ENCODE data around the gene PDE4D.

Gene PDE4D

DNA sequence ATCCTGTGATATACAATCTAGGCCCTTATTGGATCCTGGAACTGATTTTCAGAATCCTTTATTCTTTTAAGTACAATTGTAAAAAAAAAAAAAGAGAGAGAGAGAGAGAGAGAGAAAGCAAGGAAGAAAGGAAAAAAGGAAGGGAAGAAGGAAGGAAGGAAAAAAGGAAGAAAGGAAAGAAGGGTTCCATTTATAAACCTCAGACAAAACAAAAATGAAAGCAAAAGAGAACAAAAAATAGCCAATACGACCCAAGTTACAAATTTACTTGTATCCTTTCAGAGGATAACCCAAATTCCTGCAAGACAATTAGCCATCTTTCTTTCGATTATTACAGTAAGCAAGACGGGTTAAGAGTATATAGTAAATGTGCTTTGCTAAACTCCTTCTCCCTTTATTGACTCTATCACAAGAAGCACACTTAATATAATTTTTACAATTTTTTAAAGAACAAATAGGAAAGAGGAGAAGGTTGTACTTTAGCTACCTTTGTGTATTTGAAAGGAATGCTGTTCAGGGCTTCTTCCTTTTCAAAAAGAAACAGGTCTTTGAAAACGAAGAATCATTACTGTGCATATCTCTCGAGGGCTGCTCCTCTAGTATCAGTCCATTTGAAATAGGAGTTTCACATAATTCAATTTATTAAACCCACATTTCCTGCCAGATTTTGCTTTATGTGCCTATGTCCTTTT, 767.4 kb downstream of the PDE4D start:
- no peak for DNase-seq

DNA sequence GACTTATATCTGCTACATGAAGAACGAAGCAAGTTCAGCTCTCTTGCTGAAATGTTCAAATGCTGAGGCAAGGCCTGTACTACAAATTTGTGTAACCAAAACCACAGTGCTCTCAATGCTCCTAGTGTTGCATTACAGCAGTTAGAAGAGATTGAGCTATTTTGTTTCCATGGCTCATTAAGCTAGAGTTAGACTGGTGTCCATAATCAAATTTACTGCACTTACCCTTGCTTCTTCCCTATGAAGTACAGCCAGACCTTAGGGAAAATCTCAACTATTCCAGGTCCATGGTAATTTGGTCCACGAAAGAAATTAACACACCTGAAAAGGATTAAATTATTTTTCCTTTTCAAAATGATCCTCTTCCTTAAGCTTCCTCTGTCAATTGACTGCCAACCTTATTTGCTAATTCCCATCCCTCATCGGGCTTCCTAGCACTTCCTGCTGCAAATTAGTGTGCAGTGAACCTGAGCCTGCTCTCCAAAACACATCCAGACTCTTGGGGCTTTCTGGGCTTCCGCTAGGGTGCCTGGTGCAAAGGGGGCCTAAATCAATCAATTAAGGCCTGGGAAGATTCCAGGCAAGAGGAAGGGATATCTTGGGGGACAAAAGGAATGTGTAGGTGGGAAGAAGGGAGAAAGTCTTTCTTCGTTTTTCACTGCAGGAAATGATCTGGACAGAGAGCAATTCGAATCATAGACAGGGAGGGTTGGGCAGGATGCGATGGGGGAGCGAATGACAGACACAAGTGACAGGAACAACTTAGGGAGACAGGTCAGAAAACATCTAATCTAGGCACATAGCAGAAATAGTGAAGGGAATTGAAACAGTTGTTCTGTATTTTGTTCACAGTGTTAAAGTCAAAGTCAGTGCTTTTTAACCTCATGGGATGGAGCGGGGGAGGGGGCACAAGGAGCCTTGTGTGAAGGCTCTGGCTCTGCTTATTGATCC, 768.2 kb downstream of the PDE4D start:
- no peak for DNase-seq

DNA sequence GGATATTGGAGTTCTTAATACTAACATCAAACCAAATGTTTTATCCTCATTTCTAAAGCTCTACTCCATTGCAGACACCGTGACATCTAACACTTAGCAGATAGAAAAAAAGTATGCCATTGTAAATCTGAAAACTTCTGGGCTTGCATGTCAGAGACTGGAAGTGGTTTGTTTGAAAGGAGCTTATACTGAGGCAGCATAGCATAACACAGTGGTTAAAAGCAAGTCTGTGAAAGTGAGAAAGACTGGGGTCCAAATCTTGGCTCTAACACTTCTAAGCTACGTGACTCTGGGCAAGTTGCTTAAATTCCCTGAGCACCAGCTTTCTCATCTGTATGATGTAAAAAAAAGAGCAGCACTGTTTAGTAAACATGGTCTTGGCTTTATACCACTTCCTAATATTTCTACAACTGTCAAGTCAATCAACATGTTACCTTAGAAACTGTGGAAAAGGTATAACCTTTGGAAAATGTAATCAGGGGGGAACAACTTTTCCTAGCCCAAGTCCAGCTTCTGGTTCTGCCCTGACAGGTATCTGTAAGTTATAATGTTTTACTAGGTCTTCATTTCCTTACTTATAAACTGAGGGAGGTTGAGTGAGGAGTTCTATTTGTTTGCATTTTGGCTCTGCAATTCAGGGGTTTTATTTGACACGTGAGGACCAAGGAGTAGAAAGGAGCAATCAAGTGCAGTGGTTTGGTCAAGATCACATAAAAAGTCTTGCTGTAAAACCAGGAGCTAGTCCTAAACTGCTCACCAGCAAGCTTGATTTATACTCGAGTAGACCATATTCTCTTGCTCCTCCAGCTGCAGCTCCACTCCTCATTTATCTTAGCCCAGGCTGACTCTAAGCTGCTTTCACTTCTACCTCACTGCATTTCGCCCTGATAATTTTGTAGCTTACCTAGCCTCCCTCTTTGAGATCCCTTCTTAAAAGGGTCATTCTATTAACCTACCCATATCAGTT, 769.6 kb downstream of the PDE4D start:
- no peak for DNase-seq

DNA sequence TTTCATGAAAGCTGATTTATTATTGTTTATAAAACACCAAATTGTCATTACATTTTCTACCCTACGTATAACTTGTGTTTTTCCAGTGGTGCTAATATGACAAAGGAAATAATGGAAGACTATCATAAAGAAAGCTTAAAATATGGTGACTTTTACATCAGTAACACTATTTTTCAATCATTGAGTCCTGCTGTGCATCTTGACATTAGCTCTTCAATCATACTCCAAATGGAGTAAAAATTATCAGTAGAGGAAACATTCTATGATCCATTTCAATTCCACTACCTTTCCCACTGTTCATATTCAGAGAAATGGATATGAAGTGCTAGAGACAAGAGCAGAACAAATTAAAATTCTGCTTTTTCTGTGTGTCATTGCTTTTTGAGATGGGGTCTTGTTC, 774.0 kb downstream of the PDE4D start:
- no peak for DNase-seq

DNA sequence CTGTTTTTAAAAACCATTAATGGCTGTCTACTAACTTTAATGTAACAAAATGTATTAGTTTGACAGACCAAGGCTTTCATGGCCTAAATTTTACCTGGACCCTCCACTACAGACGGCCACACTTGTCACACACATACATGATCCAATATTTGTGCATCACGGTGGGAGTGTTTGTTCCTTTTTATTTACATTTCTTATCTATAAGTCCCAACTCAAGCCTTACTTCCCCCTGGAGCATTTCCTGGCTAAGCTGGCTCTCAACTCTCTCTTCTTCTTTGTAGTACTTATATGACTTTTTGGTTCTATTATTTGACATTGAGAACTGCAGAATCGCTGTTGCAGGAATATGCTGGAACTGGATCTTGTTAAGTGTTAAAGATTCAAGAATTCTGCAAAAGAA, 776.2 kb downstream of the PDE4D start:
- no peak for DNase-seq

DNA sequence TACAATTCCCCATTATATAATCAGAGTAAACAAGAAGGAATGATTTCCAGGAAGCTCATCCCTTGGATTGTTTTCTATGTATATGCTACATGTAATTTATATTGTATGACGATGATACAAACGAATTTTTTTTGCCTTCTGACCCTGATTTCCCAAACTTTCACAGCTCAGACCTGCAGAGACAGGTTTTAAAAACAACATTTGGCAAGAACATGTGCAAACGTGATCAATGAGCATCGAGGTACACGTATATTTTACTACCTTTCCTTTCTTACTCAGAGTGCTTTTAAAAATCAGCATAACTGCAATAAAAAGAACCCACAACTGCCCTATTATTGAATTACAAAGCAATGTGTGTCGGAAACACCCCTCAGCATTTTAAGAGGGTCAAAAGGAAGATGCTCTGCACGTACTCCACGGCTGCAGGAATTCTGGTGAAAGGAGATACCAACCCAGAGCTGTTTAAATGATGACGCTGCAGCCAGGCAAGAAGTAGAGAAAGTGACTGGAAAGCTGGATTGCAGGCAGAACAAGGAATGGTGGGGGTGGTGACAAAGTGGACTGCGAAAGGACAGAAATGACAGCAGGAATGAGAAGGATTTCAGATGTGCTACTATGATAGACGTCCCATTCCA, 777.2 kb downstream of the PDE4D start:
- DNase-seq = no peak

DNA sequence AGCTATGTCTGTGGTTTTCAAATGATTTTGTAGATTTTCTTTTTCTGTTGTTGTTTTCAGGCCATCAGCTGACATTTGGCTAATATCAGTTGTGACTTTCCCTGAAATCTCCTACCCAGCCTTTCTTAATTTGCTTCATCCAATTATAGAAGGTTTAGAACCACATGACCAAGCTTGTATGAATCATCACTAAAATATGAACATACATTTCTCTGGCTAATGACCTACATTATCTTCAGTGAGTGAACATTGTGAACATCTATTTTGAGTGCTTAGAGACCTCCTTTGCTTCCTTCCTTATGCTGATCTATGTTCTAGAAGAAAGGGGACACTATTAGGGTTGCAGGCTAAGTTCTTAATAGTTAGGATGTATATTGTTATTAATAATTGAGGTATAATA, 778.2 kb downstream of the PDE4D start:
- no peak for DNase-seq

DNA sequence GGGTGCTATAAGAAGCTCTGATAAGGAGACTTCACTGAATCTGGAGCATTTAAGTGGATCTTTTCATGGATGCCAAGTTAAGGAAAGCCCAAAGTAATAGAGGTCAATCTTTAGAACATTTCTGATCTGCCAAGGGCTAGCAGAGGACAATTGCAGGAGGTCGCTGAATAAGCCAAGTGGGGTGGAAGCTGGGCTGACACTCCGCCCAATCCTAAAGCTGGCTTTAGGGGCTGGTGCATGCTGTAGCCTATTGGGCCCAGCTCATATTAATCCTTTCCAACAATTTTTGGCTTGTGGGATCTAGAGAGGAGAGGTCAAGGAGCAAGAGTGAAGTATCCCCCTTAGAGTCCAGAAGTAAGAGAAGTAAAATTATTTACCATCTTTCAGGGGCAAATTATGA, 784.1 kb downstream of the PDE4D start:
- no peak for DNase-seq

DNA sequence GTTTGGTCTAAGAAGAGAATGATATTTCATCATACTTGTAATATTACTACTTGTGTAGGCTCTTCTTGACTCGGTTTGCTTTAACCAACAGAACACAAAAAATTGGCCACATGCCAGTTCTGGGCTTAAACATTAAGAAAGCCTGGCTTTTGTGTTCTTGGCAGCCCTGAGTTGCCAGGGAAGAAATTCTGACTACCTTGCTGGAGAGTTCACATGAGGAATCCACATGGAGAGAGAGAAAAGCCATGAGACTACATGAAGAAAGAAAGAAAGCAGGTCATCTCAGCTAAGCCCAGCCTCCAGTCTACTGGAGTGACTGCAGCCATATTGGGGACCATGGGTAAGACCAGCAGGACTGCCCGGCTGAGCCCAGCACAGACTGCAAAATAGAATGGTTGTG, 785.8 kb downstream of the PDE4D start:
- no peak for DNase-seq

DNA sequence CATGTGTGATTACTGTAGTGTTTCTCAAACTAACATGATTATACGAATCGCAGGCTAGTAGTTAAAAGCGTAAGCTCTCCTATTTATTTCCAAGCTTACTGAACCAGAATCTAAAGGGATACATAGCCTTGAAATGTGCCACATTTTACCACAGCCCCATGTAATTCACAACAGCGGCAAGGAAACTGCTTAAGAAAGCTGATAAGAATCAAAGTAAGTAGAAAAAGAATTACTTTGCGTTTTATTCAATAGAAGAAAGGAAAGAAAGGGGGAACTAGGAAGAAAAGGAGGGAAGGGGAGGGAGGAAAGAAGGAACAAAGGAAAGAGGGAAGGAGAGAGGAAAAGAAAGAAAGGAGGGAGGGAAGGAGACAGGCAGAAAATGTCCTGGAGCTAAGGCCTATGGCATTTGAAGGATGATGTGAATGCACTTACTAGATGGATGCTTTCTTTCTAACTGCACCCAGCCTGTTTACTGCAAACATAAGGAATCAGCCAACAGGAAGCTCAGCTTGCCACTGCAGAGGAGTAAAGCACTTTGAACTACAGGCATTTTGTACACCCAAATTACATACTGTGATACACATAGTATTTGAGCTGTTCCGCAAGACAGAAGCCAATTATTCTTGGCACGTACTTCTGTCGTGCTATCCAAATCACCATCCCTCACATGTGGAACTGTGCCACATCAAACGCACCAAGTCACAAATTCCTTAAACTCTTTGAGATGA, 789.0 kb downstream of the PDE4D start:
- DNase-seq = no peak

DNA sequence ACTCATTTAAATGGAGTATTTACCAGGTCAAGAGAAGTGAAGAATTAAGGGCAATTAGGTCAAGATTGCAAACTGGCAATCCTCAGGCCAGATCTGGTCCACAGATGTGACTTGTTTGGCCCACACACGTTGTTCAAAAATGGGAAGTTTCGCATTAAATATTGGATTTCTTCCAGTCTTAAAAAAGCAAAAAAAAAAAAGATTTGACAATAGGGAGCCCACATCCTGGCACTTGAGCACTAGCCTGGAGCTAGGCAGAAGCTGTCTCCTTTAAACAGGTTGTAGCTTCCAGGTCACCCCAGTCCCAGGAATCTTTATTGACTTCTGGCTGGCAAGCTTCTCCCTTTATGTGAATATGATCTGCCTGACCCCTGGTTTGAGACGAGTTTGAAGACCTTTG, 790.2 kb downstream of the PDE4D start:
- DNase-seq = no peak

DNA sequence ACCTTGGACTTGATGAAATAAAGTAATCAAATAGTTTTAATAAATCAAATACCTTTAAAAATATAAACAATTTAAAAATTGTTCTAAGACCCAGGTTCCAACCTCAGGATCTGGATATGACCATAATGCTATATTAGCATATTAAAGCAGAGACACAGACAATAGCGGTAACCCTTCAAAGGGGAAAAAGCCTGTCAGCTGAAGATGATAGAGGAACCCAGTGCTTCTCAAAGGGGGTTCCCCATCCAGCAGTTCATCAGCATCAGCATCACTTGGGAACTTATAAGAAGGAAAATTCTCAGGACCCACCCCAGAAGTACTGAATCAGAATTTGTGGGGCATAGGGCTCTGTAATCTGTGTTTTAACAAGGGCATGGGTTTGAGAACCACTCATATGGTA, 791.1 kb downstream of the PDE4D start:
- no peak for DNase-seq

DNA sequence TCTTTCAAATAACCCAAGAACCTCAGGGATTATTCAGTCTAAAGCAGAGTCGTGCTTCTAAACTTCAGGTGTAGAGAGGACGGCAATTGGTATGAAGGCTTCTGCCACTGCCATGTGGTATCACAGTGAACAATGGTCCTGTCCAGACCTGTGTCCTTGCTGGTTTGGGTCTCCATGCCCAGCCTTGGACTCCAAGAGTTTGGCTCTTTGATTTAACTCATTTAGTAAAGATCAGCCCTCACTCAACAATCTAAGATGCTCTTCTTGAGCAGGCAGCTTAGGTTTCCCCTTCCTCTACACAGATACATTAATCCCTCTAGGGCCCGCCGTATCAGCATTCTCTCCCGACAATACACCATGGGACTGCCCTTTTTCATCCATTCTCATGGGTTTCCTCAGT, 792.7 kb downstream of the PDE4D start:
- DNase-seq = no peak

DNA sequence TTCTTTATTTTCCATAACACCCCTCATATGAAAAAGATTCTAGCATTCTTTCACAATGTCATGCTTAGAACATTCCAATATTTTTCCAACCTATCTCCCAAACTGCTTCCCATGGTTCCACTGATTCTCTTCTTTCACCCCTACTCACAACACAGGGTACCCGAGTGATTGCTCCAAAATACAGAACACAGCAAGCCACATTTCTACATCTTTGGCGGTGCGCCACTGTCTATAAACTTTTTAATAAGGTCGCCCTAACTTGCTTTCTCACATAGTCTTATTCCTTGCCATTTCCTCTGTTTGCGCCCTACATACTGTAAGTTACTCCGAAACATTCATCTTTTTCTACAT, 793.6 kb downstream of the PDE4D start:
- no peak for DNase-seq

DNA sequence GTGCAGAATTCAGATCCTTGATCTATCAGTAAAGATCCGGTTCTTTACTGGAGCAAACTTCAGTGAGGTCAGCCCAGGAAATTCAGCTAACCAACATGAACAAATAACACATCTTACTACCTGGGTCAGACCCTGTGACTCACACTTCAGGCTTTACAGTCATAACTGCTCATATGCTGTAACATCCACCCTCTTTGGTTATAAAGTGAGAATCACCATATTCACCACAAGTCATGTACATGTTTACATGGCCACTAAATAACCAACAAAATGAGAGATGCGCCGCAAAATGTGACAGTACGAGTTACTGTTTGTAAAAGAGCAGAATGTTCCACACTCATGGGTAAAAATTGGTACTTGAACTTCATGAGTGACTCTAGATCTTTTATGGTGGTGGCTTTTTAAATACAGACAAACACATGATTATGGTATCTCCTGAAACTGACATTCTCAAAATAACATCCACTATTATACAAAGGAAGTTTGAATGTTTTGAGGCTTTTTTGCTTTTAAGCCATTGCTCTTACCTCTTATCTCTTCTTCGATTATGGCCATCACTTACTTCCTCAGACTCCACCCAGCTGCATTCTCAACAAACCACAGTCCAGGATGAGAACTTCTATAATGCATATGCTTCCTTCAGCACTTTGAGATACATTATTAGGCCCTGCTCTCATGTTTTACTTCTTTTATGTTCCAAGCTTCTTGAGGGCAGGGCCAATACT, 794.1 kb downstream of the PDE4D start:
- DNase-seq = peak; percentile 13

DNA sequence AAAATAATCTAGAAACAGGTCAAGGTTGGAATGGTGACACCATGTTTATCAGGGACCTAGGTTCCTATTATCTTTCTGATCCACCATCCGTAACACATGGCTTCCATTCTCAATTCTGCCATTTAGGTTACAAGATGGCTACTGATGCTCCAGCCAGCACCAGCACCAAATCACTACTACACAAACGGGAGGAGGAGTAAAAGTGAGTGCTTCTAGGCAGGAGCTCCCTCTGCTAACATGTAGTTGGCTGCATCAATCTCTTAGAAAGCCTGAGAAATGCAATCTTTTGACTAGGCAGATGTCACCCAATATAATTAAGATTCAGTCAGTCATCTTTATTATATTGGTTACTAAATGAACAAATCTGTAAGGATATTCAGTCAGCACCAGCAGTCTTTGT, 794.8 kb downstream of the PDE4D start:
- DNase-seq = no peak

DNA sequence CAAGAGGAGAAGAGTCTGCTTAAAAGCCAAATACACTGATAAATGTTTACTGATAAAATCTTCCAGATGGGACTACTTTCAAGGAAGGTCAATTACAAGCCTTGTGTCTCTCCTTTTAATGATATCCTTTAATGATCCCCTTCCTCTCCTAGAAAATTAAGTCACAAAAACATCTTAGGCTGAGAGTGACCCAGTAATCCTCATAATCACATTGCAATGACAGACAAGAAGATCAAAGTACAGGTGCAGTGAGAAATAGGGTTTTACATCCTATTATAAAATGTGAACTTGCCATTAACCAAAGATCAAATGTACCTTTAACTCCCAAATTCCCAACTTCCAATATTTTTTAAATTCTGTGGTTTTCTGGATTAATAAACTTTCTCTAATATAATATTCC, 795.8 kb downstream of the PDE4D start:
- no peak for DNase-seq

DNA sequence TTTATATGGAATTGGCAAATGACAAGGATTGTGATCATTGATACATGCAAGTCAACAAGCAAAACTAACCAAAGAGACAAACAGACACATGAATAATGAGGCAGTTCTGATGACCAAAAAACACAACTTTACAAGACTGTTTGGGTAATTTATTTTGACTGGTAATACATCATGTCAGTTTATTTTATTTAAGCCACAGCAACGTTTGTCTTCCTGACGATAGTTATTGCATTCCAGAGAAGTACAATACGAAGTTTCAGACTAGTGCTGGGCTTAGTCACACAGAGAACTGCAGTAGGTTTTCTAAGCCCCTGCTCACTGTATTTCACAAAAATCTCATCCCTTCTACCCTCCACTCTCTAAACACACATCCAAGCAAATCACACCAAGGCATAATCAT, 796.4 kb downstream of the PDE4D start:
- no peak for DNase-seq

DNA sequence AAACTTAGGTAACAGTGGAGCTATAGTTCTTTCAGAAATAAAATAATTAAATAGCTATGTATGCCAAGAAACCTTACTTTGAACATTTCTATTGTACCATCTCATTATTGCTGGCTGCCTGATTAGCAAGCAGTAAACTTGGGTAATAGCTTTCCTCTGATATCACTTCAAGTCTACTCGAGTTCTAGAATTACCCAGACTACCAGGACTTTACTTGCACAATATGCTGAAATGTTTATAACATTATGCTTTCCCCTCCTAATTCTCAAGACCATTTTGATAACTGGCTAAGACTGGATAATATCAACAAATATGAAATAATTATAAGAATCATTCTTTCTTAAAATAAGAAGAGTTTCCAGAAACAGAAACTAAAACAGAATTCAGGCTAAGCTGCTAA, 798.0 kb downstream of the PDE4D start:
- no peak for DNase-seq

DNA sequence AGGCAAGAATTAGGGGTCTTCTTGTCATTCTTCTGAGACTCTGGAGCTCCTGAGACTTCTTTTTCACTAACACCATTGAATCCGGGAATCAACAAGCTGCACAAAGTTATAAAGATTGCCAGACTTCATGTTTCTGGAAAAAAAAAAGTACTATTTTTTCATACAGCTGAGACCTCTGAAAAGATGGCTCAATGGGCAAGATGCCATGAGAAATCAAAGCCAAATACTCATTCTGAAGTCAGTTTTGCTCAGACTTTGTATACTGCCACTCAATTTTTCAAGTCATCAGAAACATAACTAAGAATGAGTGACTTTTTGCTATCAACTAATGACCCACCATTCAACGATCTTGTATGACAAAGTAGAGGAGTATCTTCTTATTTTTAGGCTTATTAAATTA, 798.7 kb downstream of the PDE4D start:
- no peak for DNase-seq

DNA sequence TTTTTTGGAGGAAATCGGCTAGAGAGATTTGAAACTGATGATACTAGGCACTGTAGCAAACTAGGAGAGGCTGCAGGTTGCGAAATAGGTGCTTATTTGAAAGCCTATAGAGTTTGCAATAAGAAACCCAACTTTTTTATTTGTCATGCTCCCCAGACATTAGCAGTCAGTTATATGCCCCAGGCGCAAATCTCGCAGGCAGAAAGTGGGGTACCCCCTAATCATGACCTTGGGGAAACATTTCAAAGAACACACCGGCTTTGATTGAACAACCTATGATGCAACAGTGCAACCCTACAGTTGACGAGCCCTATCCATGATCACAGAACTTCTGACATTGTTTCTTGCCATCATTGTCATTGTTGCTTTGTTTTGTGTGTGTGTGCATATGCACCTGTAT, 800.2 kb downstream of the PDE4D start:
- no peak for DNase-seq

All from CD4-positive, alpha-beta T cell treated with Interferon gamma for 1 hour (primary cell).